ENCODE results near the gene SLC39A2.
"Not testable (repeated sequence)": the region's sequence is repeated elsewhere in the genome, so short reads cannot be mapped to it uniquely, and the experiment has no call there.

DNA sequence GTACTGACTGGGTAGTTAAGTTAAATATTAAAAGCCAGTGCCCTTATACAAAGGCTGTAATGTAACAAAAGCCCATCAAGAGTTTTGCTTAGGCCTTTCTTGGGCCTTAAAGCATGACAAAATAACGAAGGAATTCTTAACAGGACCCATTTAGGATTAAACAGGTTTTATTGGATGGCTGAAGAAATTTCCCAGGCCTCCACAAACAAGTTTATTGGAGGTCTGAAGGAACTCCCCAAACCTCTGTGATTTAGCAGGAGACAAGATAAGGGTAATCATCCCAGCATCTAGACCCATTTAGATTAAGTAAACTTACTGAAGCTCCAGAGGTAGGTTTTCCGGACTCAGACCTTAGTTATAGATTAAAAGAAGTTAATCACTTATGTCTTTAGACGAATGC, 10.6 kb downstream of the SLC39A2 start:
- not testable (repeated sequence) for TF ChIP-seq POLR2A (IDR thresholded peaks at IDR 0.05)
- TF ChIP-seq, protein P1, sequence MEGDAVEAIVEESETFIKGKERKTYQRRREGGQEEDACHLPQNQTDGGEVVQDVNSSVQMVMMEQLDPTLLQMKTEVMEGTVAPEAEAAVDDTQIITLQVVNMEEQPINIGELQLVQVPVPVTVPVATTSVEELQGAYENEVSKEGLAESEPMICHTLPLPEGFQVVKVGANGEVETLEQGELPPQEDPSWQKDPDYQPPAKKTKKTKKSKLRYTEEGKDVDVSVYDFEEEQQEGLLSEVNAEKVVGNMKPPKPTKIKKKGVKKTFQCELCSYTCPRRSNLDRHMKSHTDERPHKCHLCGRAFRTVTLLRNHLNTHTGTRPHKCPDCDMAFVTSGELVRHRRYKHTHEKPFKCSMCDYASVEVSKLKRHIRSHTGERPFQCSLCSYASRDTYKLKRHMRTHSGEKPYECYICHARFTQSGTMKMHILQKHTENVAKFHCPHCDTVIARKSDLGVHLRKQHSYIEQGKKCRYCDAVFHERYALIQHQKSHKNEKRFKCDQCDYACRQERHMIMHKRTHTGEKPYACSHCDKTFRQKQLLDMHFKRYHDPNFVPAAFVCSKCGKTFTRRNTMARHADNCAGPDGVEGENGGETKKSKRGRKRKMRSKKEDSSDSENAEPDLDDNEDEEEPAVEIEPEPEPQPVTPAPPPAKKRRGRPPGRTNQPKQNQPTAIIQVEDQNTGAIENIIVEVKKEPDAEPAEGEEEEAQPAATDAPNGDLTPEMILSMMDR (IDR thresholded peaks at IDR 0.05) = not testable (repeated sequence)

Data from testis (tissue), 2 donors.